Spleen (tissue), 7 donors: ENCODE data around the gene EYA2.

Source experiments
- CTCF ChIP-seq, 11 experiments: fragments of 200-600 bp in 7 of 11; fragments of 450-650 bp in 4 of 11; sonication (generic) in 4 of 11; IDR thresholded peaks in 8 of 11; conservative IDR thresholded peaks in 3 of 11; 1 replicate in 7 of 11; 2 replicates in 4 of 11; pipeline versions ENCODE4 v1.4.0 to v1.8.0; 2016 to 2021; ENCODE audit warnings: antibody characterized with exemption in 11 of 11, inconsistent platforms in 4 of 11, mild to moderate bottlenecking in 1 of 11
- POLR2A ChIP-seq, 3 donors: fragments of 450-650 bp; IDR thresholded peaks; one replicate each; pipeline ENCODE4 v1.5.1; 2017; ENCODE audit warnings: antibody characterized with exemption in 3 of 3, mild to moderate bottlenecking in 1 of 3
- POLR2AphosphoS5 ChIP-seq, 3 donors: sonication (generic); formaldehyde crosslinking; IDR thresholded peaks; one replicate each; pipeline ENCODE4 v1.5.1; 2017; ENCODE audit warnings: antibody characterized with exemption in 3 of 3
- donor health status: DM: no; HTN: no; CAD: no; lungs with moderate emphysema.
- donor health status: DM: no; HTN: no; CAD: no.
- donor health status: DM: no; HTN: no; CAD: no.

DNA sequence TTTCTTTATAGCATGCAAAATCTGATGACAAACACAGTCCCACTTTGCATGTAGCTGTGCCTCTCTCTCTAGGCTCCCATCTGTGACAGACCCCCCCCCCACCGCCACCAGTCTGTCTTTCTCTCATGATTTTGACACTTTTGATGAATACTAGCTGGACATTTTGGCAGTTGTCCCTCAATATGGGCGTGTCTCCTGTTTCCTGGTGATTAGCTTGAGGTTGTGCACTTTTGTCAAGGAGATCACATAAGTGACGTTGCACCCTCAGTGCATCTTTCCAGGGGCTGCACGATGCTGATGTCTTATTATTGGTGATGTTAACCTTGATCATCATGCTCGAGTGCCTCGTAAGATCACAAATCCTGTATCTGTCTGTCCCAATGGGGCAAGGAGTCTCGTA, 155.1 kb downstream of the EYA2 start:
- no peak for TF ChIP-seq CTCF (IDR thresholded peaks at IDR 0.05 in 8 of 11, conservative IDR thresholded peaks at IDR 0.05 in 3 of 11)
- TF ChIP-seq POLR2AphosphoS5 (IDR thresholded peaks at IDR 0.05), result no peak
- TF ChIP-seq POLR2A (IDR thresholded peaks at IDR 0.05), result no peak
